Thoracic aorta (tissue), 2 donors: ENCODE measurements around the gene PROSER1. TPM values are rescaled to one million over a fixed set of nuclear protein-coding genes. Genes with fewer than 3 reads are reported as not detected.

ENCODE experiments used
- ATAC-seq: fragments of 150-250 bp; one replicate; pipeline ENCODE4 v1.8.0; 2017; ENCODE audit warnings: low read depth; ENCODE audit not compliant: insufficient number of reproducible peaks, low FRiP score
- DNase-seq: peaks from one replicate; pipeline ENCODE4 v3.0.0-alpha.2; 2020; ENCODE audit warnings: low spot score
- H3K27ac ChIP-seq, 2 donors: fragments of 200-600 bp; sonication (generic); 1 replicate in 1 of 2; 2 replicates in 1 of 2; pipeline ENCODE4 v1.5.1; 2016; ENCODE audit warnings: mild to moderate bottlenecking in 2 of 2, moderate library complexity in 2 of 2
- H3K27me3 ChIP-seq: fragments of 200-600 bp; sonication (generic); replicated peaks from 2 replicates; pipeline ENCODE4 v1.6.0; 2016; ENCODE audit warnings: mild to moderate bottlenecking; ENCODE audit not compliant: insufficient read depth
- H3K36me3 ChIP-seq: fragments of 200-600 bp; sonication (generic); one replicate; pipeline ENCODE4 v1.5.1; 2016
- H3K4me1 ChIP-seq, 2 donors: fragments of 200-600 bp; sonication (generic); 1 replicate in 1 of 2; 2 replicates in 1 of 2; pipeline versions ENCODE4 v1.5.1 to v1.6.0; 2016; ENCODE audit warnings: low read depth in 2 of 2, mild to moderate bottlenecking in 1 of 2; ENCODE audit not compliant: control insufficient read depth in 1 of 2
- H3K4me3 ChIP-seq: fragments of 200-600 bp; sonication (generic); 2 replicates; pipeline ENCODE4 v1.5.1; 2016; ENCODE audit warnings: mild to moderate bottlenecking
- H3K9me3 ChIP-seq: fragments of 200-600 bp; sonication (generic); 2 replicates; pipeline ENCODE4 v1.5.1; 2016
- total RNA-seq, 2 donors: library from RNA; depleted of rRNA; stranded (reverse); fragments of >200 nt; gene quantifications; one replicate each; pipeline versions ENCODE4 v1.1.0 to v1.2.3, GENCODE V29; 2016
- TF ChIP-seq, protein P1 (sequence below): fragments of 200-600 bp; sonication (generic); IDR thresholded peaks from one replicate; pipeline ENCODE4 v1.5.1; 2019; ENCODE audit warnings: antibody characterized with exemption

Gene PROSER1
- total RNA-seq, 2 donors from 2014 or later, result 15.4 to 33.5 TPM

DNA sequence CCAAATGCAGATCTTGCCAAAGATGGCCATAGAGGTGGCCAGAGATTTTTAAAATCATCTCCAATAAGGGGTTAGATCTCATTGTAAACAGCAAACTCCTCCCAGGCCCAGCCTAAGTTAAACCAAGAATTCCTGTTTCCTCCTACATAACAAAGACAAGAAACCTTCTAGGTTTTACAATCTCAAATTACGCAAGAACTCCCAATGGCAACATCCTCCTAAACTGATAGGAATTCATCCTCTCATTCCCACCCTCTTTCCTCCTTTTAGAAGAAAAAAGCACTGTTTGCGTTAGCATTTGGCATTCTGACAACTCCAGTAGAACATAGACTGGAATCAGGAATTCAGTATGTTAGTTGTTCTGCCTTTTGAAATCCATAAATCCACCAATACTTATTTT is 14.6 kb downstream of the PROSER1 start:
- DNase-seq, result no peak
- no peak overlapping the region for H3K4me3 ChIP-seq
- no peak for ATAC-seq
- no peaks in the 10 kb centered on the region for H3K9me3 ChIP-seq
- no peak overlapping the region for H3K27ac ChIP-seq
- TF ChIP-seq, protein P1, sequence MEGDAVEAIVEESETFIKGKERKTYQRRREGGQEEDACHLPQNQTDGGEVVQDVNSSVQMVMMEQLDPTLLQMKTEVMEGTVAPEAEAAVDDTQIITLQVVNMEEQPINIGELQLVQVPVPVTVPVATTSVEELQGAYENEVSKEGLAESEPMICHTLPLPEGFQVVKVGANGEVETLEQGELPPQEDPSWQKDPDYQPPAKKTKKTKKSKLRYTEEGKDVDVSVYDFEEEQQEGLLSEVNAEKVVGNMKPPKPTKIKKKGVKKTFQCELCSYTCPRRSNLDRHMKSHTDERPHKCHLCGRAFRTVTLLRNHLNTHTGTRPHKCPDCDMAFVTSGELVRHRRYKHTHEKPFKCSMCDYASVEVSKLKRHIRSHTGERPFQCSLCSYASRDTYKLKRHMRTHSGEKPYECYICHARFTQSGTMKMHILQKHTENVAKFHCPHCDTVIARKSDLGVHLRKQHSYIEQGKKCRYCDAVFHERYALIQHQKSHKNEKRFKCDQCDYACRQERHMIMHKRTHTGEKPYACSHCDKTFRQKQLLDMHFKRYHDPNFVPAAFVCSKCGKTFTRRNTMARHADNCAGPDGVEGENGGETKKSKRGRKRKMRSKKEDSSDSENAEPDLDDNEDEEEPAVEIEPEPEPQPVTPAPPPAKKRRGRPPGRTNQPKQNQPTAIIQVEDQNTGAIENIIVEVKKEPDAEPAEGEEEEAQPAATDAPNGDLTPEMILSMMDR, result no peak
- H3K27me3 ChIP-seq, result no peaks in the 10 kb centered on the region
- H3K36me3 ChIP-seq, result peaks cover 32% of the 10 kb centered on the region
- H3K4me1 ChIP-seq, result no peaks in the 10 kb centered on the region

DNA sequence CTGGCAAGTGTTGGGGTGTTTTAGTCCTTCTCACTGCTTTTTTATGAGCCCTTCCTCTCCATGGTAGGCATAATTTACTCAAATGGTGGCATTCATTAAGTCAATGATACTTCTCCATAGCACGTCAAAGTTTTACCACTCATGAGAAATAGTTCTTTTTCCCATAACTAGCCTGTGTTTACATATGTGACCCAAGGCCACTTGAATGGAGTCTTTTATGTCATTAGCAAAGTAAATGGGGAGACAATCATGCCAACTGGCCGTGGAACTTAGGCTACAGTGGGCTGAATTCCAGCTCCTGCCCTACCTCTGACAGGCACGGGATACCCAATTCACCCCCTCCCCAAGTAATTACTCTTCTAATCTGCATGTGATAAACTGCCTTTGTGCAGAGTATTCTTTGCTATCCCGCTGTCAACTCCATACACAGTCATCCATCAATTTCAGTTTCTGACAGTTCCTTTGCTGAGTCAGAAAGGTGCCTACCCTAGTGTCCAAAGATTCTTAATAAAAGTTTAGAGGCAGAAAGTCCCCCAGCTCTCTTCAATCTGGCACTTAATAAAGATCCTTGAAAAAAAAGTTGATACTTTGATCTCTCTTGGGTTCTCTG is 16.9 kb downstream of the PROSER1 start:
- no peaks in the 10 kb centered on the region for H3K4me1 ChIP-seq
- H3K36me3 ChIP-seq, result peaks cover 33% of the 10 kb centered on the region

DNA sequence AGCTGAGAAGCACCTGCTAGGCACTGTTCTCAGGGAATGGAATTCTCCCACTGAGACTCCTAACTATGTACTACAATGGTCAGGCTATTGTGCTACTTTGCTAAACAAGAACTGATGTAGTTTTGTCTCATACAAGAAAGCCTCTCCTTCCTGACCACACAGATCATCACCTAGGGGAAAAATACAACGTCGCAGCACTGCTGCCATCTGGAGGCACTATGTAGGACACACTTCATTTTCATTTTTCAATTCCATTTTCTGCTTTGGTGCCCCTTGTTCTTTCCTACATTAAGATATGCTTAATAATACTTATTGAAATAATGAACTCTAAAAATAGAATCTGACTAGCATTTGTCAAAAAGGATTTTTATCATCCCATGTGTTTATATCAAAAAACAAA is 21.1 kb downstream of the PROSER1 start:
- no peak overlapping the region for H3K27ac ChIP-seq
- H3K36me3 ChIP-seq, result peaks cover 48% of the 10 kb centered on the region
- no peaks in the 10 kb centered on the region for H3K4me1 ChIP-seq
- ATAC-seq (no peak), DNase-seq (no peak)
- H3K27me3 ChIP-seq, result no peaks in the 10 kb centered on the region
- TF ChIP-seq, protein P1, result no peak
- H3K4me3 ChIP-seq, result no peak overlapping the region
- no peaks in the 10 kb centered on the region for H3K9me3 ChIP-seq

More for the DNA sequence above, 16.9 kb downstream of the PROSER1 start:
- H3K9me3 ChIP-seq, result no peaks in the 10 kb centered on the region
- H3K27me3 ChIP-seq, result no peaks in the 10 kb centered on the region
- no peak overlapping the region for H3K27ac ChIP-seq
- DNase-seq (no peak), ATAC-seq (no peak)
- TF ChIP-seq, protein P1, result no peak
- H3K4me3 ChIP-seq, result no peak overlapping the region

DNA sequence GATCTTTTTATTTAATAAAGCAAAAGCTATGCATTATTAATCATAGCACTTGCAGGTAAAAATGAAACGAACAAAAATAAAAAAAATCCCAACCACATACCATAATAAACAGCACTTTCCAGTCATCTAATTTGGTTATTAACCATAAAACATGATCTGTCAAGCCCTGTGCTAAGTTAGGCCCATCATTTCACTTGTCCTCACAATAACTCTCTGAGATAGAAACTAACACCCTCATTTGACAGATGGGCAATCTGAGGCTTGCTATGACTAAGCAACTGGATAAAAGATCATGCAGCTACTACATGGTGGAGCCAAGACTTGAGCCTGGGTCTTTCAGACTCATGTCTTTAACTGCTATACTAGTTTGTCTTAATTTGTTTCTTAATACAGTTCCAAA is 21.8 kb downstream of the PROSER1 start:
- peaks cover 51% of the 10 kb centered on the region for H3K36me3 ChIP-seq
- H3K4me1 ChIP-seq, result no peaks in the 10 kb centered on the region
- no peaks in the 10 kb centered on the region for H3K27me3 ChIP-seq
- DNase-seq (no peak), ATAC-seq (no peak)
- no peaks in the 10 kb centered on the region for H3K9me3 ChIP-seq
- TF ChIP-seq, protein P1, result no peak
- H3K27ac ChIP-seq, result no peak overlapping the region
- no peak overlapping the region for H3K4me3 ChIP-seq

DNA sequence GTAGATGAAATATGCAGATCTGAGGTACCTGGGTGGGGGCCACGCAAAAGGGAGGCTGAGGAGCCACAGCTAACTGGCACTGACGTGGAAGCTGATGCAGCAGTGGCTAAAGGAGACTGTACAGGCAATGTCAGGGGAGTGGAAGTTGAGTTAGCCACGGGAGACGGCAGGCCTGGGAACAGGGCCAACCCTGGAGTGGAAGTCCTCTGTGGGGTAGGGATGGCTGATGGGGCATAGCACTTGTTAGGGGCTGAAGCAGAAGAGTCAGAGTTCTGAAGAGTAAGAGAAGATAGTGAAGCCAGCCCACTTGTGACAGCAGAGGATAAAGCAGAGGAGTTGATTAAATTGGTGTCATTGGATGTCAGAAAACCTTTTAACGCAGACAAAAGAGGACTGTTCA is 24.4 kb downstream of the PROSER1 start:
- H3K36me3 ChIP-seq, result peaks cover 58% of the 10 kb centered on the region
- DNase-seq (no peak), ATAC-seq (no peak)

More for the DNA sequence above, 24.4 kb downstream of the PROSER1 start:
- Histone ChIP-seq H3K9me3 (no peaks in the 10 kb centered on the region), H3K4me3 (no peak overlapping the region), H3K4me1 (no peaks in the 10 kb centered on the region), H3K27me3 (no peaks in the 10 kb centered on the region), H3K27ac (no peak overlapping the region)
- TF ChIP-seq, protein P1, result no peak
